HCT116 (cell line): ENCODE results near the gene KCTD4.

Experiments
- CEBPB ChIP-seq: IDR thresholded peaks from 2 replicates; pipeline ENCODE4 v1.6.1; 2012; ENCODE audit warnings: low read depth
- CTCF ChIP-seq, 3 experiments: fragments of 200-600 bp in 1 of 3; sonication (generic) in 1 of 3; IDR thresholded peaks in 2 of 3; conservative IDR thresholded peaks in 1 of 3; 2 replicates each; pipeline ENCODE4 v1.5.1; 2012 to 2017; ENCODE audit warnings: low read depth in 2 of 3, low read length in 2 of 3, antibody characterized with exemption in 1 of 3, borderline replicate concordance in 1 of 3, control low read depth in 1 of 3, mild to moderate bottlenecking in 1 of 3, mixed read lengths in 1 of 3, mixed run types in 1 of 3, moderate library complexity in 1 of 3; ENCODE audit not compliant: insufficient read depth in 1 of 3
- EZH2phosphoT487 ChIP-seq: fragments of 200-600 bp; IDR thresholded peaks from 2 replicates; pipeline ENCODE4 v1.6.1; 2018; ENCODE audit warnings: antibody characterized with exemption, borderline replicate concordance
- POLR2AphosphoS5 ChIP-seq: IDR thresholded peaks from 2 replicates; pipeline ENCODE4 v1.6.1; 2011; ENCODE audit warnings: mild to moderate bottlenecking, low read depth, low read length, moderate library complexity
- RAD21 ChIP-seq: IDR thresholded peaks from 2 replicates; pipeline ENCODE4 v1.6.1; 2012; ENCODE audit warnings: low read depth, mild to moderate bottlenecking
- REST ChIP-seq: IDR thresholded peaks from 2 replicates; pipeline ENCODE4 v1.6.1; 2012; ENCODE audit warnings: low read depth
- SP1 ChIP-seq: IDR thresholded peaks from 2 replicates; pipeline ENCODE4 v1.6.1; 2012; ENCODE audit warnings: low read depth
- ZNF274 ChIP-seq: fragments of 200-500 bp; sonication (Bioruptor generic); IDR thresholded peaks from 2 replicates; pipeline ENCODE4 v1.6.1; 2014; ENCODE audit warnings: mild to moderate bottlenecking, low read depth, low read length, inconsistent platforms

GRCh38 chr13:45218689-45219088 lies 17.8 kb upstream of the KCTD4 start:
- TF ChIP-seq POLR2AphosphoS5, result no peak
- TF ChIP-seq CTCF (IDR thresholded peaks at IDR 0.05 in 2 of 3, conservative IDR thresholded peaks at IDR 0.05 in 1 of 3; ENCODE audit: borderline replicate concordance in 1 of 3, insufficient read depth in 1 of 3, low read depth in 2 of 3, low read length in 2 of 3), result no peak
- TF ChIP-seq EZH2phosphoT487, result no peak
- TF ChIP-seq RAD21, result no peak
- TF ChIP-seq SP1, result no peak
- TF ChIP-seq ZNF274, result no peak
- no peak for TF ChIP-seq CEBPB
- TF ChIP-seq REST, result no peak
